ENCODE data around the gene DPP6.

The DPP6 gene

GRCh38 chr7:154383045-154383444 lies 330.8 kb downstream of the DPP6 start:
- no peaks in the 10 kb centered on the region for H3K9me3 ChIP-seq (ENCODE audit: control insufficient read depth, insufficient read depth, low read depth, low read length)
- H3K36me3 ChIP-seq (ENCODE audit: control insufficient read depth, insufficient read depth, low read length), result no peaks in the 10 kb centered on the region
- H3K27me3 ChIP-seq (ENCODE audit: control insufficient read depth, insufficient read depth, low read length), result peaks cover 5% of the 10 kb centered on the region; the same call in 1 of the 2 replicates
- H3K27ac ChIP-seq (ENCODE audit: low read depth, low read length), result no peak overlapping the region
- H3K4me1 ChIP-seq (ENCODE audit: control insufficient read depth, insufficient read depth, low read length), result no peaks in the 10 kb centered on the region
- no peak overlapping the region for H3K9ac ChIP-seq (ENCODE audit: low read length)
- no peak overlapping the region for H3K4me3 ChIP-seq (ENCODE audit: low read depth, low read length)

GRCh38 chr7:154385214-154385613 lies 333.0 kb downstream of the DPP6 start:
- H3K4me1 ChIP-seq (ENCODE audit: control insufficient read depth, insufficient read depth, low read length), result no peaks in the 10 kb centered on the region
- no peak overlapping the region for H3K27ac ChIP-seq (ENCODE audit: low read depth, low read length)
- H3K9me3 ChIP-seq (ENCODE audit: control insufficient read depth, insufficient read depth, low read depth, low read length), result no peaks in the 10 kb centered on the region
- peaks cover 5% of the 10 kb centered on the region; the same call in 1 of the 2 replicates for H3K27me3 ChIP-seq (ENCODE audit: control insufficient read depth, insufficient read depth, low read length)
- no peak overlapping the region for H3K9ac ChIP-seq (ENCODE audit: low read length)
- H3K4me3 ChIP-seq (ENCODE audit: low read depth, low read length), result no peak overlapping the region
- H3K36me3 ChIP-seq (ENCODE audit: control insufficient read depth, insufficient read depth, low read length), result no peaks in the 10 kb centered on the region

- Histone ChIP-seq H3K4me3 (ENCODE audit: low read depth, low read length) (no peak overlapping the region), H3K4me1 (ENCODE audit: control insufficient read depth, insufficient read depth, low read length) (no peaks in the 10 kb centered on the region), H3K36me3 (ENCODE audit: control insufficient read depth, insufficient read depth, low read length) (no peaks in the 10 kb centered on the region), H3K27ac (ENCODE audit: low read depth, low read length) (no peak overlapping the region), H3K9ac (ENCODE audit: low read length) (no peak overlapping the region), H3K27me3 (ENCODE audit: control insufficient read depth, insufficient read depth, low read length) (peaks cover 5% of the 10 kb centered on the region; the same call in 1 of the 2 replicates), H3K9me3 (ENCODE audit: control insufficient read depth, insufficient read depth, low read depth, low read length) (no peaks in the 10 kb centered on the region)
Measured at GRCh38 chr7:154387252-154387651, 335.1 kb downstream of the DPP6 start.

- Histone ChIP-seq H3K27me3 (ENCODE audit: control insufficient read depth, insufficient read depth, low read length) (peaks cover 5% of the 10 kb centered on the region; the same call in 1 of the 2 replicates), H3K4me3 (ENCODE audit: low read depth, low read length) (no peak overlapping the region), H3K27ac (ENCODE audit: low read depth, low read length) (no peak overlapping the region), H3K4me1 (ENCODE audit: control insufficient read depth, insufficient read depth, low read length) (no peaks in the 10 kb centered on the region), H3K9me3 (ENCODE audit: control insufficient read depth, insufficient read depth, low read depth, low read length) (no peaks in the 10 kb centered on the region), H3K9ac (ENCODE audit: low read length) (no peak overlapping the region), H3K36me3 (ENCODE audit: control insufficient read depth, insufficient read depth, low read length) (no peaks in the 10 kb centered on the region)
Measured at GRCh38 chr7:154388412-154388811, 336.2 kb downstream of the DPP6 start.

DNA sequence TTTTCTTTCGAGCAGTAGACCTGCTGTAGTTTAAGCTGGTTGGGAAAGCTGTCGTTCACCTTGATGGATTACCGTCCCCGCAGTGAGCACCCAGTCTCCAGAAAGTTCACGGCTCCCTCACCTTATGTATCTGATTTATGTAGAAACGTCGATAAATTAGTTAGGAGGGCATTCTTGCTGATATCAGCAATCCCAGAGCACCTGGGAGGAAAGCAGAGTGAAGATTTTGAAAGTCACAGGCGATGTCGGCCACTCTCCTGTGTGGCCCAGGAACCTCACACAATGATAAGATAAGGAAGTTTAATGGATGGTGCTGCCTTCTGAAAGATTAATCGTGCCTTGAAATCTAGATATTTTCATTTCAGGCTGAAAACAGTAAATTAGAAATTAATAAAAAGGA lies 336.8 kb downstream of the DPP6 start:
- Histone ChIP-seq H3K9ac (ENCODE audit: low read length) (no peak overlapping the region), H3K27ac (ENCODE audit: low read depth, low read length) (no peak overlapping the region), H3K4me3 (ENCODE audit: low read depth, low read length) (no peak overlapping the region), H3K27me3 (ENCODE audit: control insufficient read depth, insufficient read depth, low read length) (peaks cover 5% of the 10 kb centered on the region; the same call in 1 of the 2 replicates), H3K4me1 (ENCODE audit: control insufficient read depth, insufficient read depth, low read length) (no peaks in the 10 kb centered on the region), H3K9me3 (ENCODE audit: control insufficient read depth, insufficient read depth, low read depth, low read length) (no peaks in the 10 kb centered on the region), H3K36me3 (ENCODE audit: control insufficient read depth, insufficient read depth, low read length) (no peaks in the 10 kb centered on the region)

- no peaks in the 10 kb centered on the region for H3K36me3 ChIP-seq (ENCODE audit: control insufficient read depth, insufficient read depth, low read length)
- H3K4me3 ChIP-seq (ENCODE audit: low read depth, low read length), result no peak overlapping the region
- H3K9ac ChIP-seq (ENCODE audit: low read length), result no peak overlapping the region
Measured at GRCh38 chr7:154390961-154391360, 338.8 kb downstream of the DPP6 start.

DNA sequence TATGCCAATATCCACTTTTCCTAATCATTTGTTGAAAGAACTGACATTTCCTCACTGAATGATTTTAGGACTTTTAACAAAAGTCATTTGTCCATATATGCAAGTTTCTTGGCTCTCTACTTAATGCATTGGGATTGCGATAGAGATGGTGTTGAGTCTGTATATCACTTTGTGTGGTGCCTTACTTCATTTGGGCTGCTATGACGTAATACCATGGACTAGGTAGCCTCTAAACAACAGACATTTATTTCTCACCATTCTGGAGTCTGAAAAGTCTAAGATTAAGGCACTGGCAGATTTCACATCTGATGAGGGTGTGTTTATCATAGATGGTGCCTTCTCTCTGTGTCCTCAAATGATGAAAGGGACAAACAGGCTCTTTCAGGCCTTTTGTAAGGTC lies 342.6 kb downstream of the DPP6 start:
- Histone ChIP-seq H3K9me3 (ENCODE audit: control insufficient read depth, insufficient read depth, low read depth, low read length) (no peaks in the 10 kb centered on the region), H3K36me3 (ENCODE audit: control insufficient read depth, insufficient read depth, low read length) (no peaks in the 10 kb centered on the region), H3K4me3 (ENCODE audit: low read depth, low read length) (no peak overlapping the region), H3K4me1 (ENCODE audit: control insufficient read depth, insufficient read depth, low read length) (no peaks in the 10 kb centered on the region), H3K9ac (ENCODE audit: low read length) (no peak overlapping the region), H3K27me3 (ENCODE audit: control insufficient read depth, insufficient read depth, low read length) (no peaks in the 10 kb centered on the region; the same call in 1 of the 2 replicates), H3K27ac (ENCODE audit: low read depth, low read length) (no peak overlapping the region)

More at GRCh38 chr7:154390961-154391360, 338.8 kb downstream of the DPP6 start:
- no peaks in the 10 kb centered on the region for H3K4me1 ChIP-seq (ENCODE audit: control insufficient read depth, insufficient read depth, low read length)
- no peaks in the 10 kb centered on the region for H3K9me3 ChIP-seq (ENCODE audit: control insufficient read depth, insufficient read depth, low read depth, low read length)
- H3K27me3 ChIP-seq (ENCODE audit: control insufficient read depth, insufficient read depth, low read length), result peaks cover 5% of the 10 kb centered on the region; the same call in 1 of the 2 replicates
- no peak overlapping the region for H3K27ac ChIP-seq (ENCODE audit: low read depth, low read length)

DNA sequence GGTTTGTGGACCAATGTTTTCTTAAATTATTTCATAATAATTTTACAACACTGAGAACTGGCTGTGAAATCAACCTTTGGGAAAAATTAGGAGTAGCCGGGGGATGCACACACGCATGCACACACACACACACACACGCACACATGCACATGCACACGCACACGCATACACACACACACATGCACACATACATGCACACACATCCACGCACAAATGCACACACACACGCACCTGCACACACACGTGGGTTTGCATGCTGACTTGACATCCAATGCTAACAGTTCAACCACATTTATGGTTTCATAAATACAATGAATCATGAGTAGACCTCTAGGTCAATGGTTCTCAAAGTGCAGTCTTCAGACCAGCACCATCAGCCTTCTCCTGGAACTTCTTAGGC lies 354.1 kb downstream of the DPP6 start:
- Histone ChIP-seq H3K27me3 (ENCODE audit: control insufficient read depth, insufficient read depth, low read length) (no peaks in the 10 kb centered on the region), H3K9me3 (ENCODE audit: control insufficient read depth, insufficient read depth, low read depth, low read length) (no peaks in the 10 kb centered on the region), H3K27ac (ENCODE audit: low read depth, low read length) (no peak overlapping the region), H3K4me1 (ENCODE audit: control insufficient read depth, insufficient read depth, low read length) (no peaks in the 10 kb centered on the region), H3K36me3 (ENCODE audit: control insufficient read depth, insufficient read depth, low read length) (no peaks in the 10 kb centered on the region), H3K9ac (ENCODE audit: low read length) (no peak overlapping the region), H3K4me3 (ENCODE audit: low read depth, low read length) (no peak overlapping the region)

GRCh38 chr7:154409703-154410311 lies 357.6 kb downstream of the DPP6 start:
- Histone ChIP-seq H3K36me3 (ENCODE audit: control insufficient read depth, insufficient read depth, low read length) (no peaks in the 10 kb centered on the region), H3K27me3 (ENCODE audit: control insufficient read depth, insufficient read depth, low read length) (no peaks in the 10 kb centered on the region), H3K4me3 (ENCODE audit: low read depth, low read length) (no peak overlapping the region), H3K9ac (ENCODE audit: low read length) (no peak overlapping the region), H3K27ac (ENCODE audit: low read depth, low read length) (no peak overlapping the region), H3K9me3 (ENCODE audit: control insufficient read depth, insufficient read depth, low read depth, low read length) (no peaks in the 10 kb centered on the region), H3K4me1 (ENCODE audit: control insufficient read depth, insufficient read depth, low read length) (no peaks in the 10 kb centered on the region)

- no peaks in the 10 kb centered on the region for H3K36me3 ChIP-seq (ENCODE audit: control insufficient read depth, insufficient read depth, low read length)
- no peaks in the 10 kb centered on the region for H3K27me3 ChIP-seq (ENCODE audit: control insufficient read depth, insufficient read depth, low read length)
- H3K9me3 ChIP-seq (ENCODE audit: control insufficient read depth, insufficient read depth, low read depth, low read length), result no peaks in the 10 kb centered on the region
- no peak overlapping the region for H3K9ac ChIP-seq (ENCODE audit: low read length)
- no peak overlapping the region for H3K4me3 ChIP-seq (ENCODE audit: low read depth, low read length)
- H3K4me1 ChIP-seq (ENCODE audit: control insufficient read depth, insufficient read depth, low read length), result peaks cover 4% of the 10 kb centered on the region; the same call in 1 of the 2 replicates
- H3K27ac ChIP-seq (ENCODE audit: low read depth, low read length), result no peak overlapping the region
Measured at GRCh38 chr7:154412105-154412504, 359.9 kb downstream of the DPP6 start.

DNA sequence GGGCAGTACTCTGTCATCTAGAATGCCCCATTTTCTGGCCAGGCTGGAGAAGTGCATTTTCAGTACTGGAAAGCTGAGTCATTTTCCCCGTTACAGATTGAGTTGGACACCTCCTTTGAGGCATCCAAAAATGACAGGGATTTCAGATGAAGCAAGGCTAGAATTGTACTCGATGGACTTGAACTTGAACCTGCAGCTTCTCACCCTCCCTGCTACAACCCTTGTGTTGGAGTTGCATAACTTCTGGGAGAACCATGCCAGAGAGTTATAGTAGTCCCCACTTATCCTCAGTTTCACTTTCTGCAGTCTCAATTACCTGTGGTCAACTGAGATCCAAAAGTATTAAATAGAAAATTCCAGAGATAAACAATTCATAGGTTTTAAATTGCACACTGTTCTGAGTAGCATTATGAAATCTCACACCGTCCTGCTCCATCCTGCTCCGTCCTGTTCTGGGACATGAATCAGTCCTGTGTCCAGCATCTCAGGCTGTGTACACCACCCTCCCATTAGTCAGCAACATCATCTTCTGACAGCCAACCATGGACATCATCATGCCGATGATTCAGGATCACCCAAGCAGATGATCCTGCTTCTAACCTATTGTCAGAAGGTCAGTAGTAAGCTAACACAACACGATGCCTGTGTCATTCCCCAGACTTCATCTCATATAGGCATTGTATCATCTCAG lies 363.7 kb downstream of the DPP6 start:
- Histone ChIP-seq H3K9me3 (ENCODE audit: control insufficient read depth, insufficient read depth, low read depth, low read length) (no peaks in the 10 kb centered on the region), H3K4me3 (ENCODE audit: low read depth, low read length) (no peak overlapping the region), H3K9ac (ENCODE audit: low read length) (no peak overlapping the region), H3K27ac (ENCODE audit: low read depth, low read length) (no peak overlapping the region), H3K27me3 (ENCODE audit: control insufficient read depth, insufficient read depth, low read length) (no peaks in the 10 kb centered on the region), H3K36me3 (ENCODE audit: control insufficient read depth, insufficient read depth, low read length) (no peaks in the 10 kb centered on the region), H3K4me1 (ENCODE audit: control insufficient read depth, insufficient read depth, low read length) (peaks cover 4% of the 10 kb centered on the region; the same call in 1 of the 2 replicates)
